Thoracic aorta (tissue), 2 donors: ENCODE results near the gene ZNF367. TPM values are rescaled to one million over a fixed set of nuclear protein-coding genes. Genes with fewer than 3 reads are reported as not detected.

Source experiments
- ATAC-seq: fragments of 150-250 bp; one replicate; pipeline ENCODE4 v1.8.0; 2017; ENCODE audit warnings: low read depth; ENCODE audit not compliant: insufficient number of reproducible peaks, low FRiP score
- DNase-seq: peaks from one replicate; pipeline ENCODE4 v3.0.0-alpha.2; 2020; ENCODE audit warnings: low spot score
- H3K27ac ChIP-seq, 2 donors: fragments of 200-600 bp; sonication (generic); 1 replicate in 1 of 2; 2 replicates in 1 of 2; pipeline ENCODE4 v1.5.1; 2016; ENCODE audit warnings: mild to moderate bottlenecking in 2 of 2, moderate library complexity in 2 of 2
- H3K27me3 ChIP-seq: fragments of 200-600 bp; sonication (generic); replicated peaks from 2 replicates; pipeline ENCODE4 v1.6.0; 2016; ENCODE audit warnings: mild to moderate bottlenecking; ENCODE audit not compliant: insufficient read depth
- H3K36me3 ChIP-seq: fragments of 200-600 bp; sonication (generic); one replicate; pipeline ENCODE4 v1.5.1; 2016
- H3K4me1 ChIP-seq, 2 donors: fragments of 200-600 bp; sonication (generic); 1 replicate in 1 of 2; 2 replicates in 1 of 2; pipeline versions ENCODE4 v1.5.1 to v1.6.0; 2016; ENCODE audit warnings: low read depth in 2 of 2, mild to moderate bottlenecking in 1 of 2; ENCODE audit not compliant: control insufficient read depth in 1 of 2
- H3K4me3 ChIP-seq: fragments of 200-600 bp; sonication (generic); 2 replicates; pipeline ENCODE4 v1.5.1; 2016; ENCODE audit warnings: mild to moderate bottlenecking
- H3K9me3 ChIP-seq: fragments of 200-600 bp; sonication (generic); 2 replicates; pipeline ENCODE4 v1.5.1; 2016
- total RNA-seq, 2 donors: library from RNA; depleted of rRNA; stranded (reverse); fragments of >200 nt; gene quantifications; one replicate each; pipeline versions ENCODE4 v1.1.0 to v1.2.3, GENCODE V29; 2016
- TF ChIP-seq, protein P1 (sequence below): fragments of 200-600 bp; sonication (generic); IDR thresholded peaks from one replicate; pipeline ENCODE4 v1.5.1; 2019; ENCODE audit warnings: antibody characterized with exemption

Gene ZNF367
- total RNA-seq, 2 donors from 2014 or later, result 1.3 to 2.6 TPM

GRCh38 chr9:96343515-96344360 is 74.4 kb downstream of the ZNF367 start:
- H3K27ac ChIP-seq, result peak overlapping the region in 1 of 2 donors; percentile 17
- no peak overlapping the region for H3K4me3 ChIP-seq
- DNase-seq (no peak), ATAC-seq (no peak)
- TF ChIP-seq, protein P1, sequence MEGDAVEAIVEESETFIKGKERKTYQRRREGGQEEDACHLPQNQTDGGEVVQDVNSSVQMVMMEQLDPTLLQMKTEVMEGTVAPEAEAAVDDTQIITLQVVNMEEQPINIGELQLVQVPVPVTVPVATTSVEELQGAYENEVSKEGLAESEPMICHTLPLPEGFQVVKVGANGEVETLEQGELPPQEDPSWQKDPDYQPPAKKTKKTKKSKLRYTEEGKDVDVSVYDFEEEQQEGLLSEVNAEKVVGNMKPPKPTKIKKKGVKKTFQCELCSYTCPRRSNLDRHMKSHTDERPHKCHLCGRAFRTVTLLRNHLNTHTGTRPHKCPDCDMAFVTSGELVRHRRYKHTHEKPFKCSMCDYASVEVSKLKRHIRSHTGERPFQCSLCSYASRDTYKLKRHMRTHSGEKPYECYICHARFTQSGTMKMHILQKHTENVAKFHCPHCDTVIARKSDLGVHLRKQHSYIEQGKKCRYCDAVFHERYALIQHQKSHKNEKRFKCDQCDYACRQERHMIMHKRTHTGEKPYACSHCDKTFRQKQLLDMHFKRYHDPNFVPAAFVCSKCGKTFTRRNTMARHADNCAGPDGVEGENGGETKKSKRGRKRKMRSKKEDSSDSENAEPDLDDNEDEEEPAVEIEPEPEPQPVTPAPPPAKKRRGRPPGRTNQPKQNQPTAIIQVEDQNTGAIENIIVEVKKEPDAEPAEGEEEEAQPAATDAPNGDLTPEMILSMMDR, result no peak
- peaks cover 16% of the 10 kb centered on the region for H3K36me3 ChIP-seq
- peaks cover 0 to 13% of the 10 kb centered on the region in 2 donors for H3K4me1 ChIP-seq
- no peaks in the 10 kb centered on the region for H3K27me3 ChIP-seq
- H3K9me3 ChIP-seq, result no peaks in the 10 kb centered on the region

GRCh38 chr9:96342571-96343245 is 75.5 kb downstream of the ZNF367 start:
- Histone ChIP-seq H3K27ac (no peak overlapping the region), H3K9me3 (no peaks in the 10 kb centered on the region), H3K4me1 (peaks cover 0 to 13% of the 10 kb centered on the region in 2 donors), H3K36me3 (peaks cover 9% of the 10 kb centered on the region), H3K27me3 (no peaks in the 10 kb centered on the region), H3K4me3 (no peak overlapping the region)
- no peak for DNase-seq
- TF ChIP-seq, protein P1, result no peak
- no peak for ATAC-seq

- no peak overlapping the region for H3K4me3 ChIP-seq
- no peak overlapping the region for H3K27ac ChIP-seq
- DNase-seq (no peak), ATAC-seq (no peak)
- H3K9me3 ChIP-seq, result no peaks in the 10 kb centered on the region
- peaks cover 0 to 13% of the 10 kb centered on the region in 2 donors for H3K4me1 ChIP-seq
- peaks cover 11% of the 10 kb centered on the region for H3K36me3 ChIP-seq
- no peaks in the 10 kb centered on the region for H3K27me3 ChIP-seq
- TF ChIP-seq, protein P1, result no peak
Measured at GRCh38 chr9:96340707-96341106, 77.5 kb downstream of the ZNF367 start.

- H3K4me1 ChIP-seq, result peaks cover 0 to 2% of the 10 kb centered on the region in 2 donors
- TF ChIP-seq, protein P1, result no peak
- no peaks in the 10 kb centered on the region for H3K9me3 ChIP-seq
- ATAC-seq (no peak), DNase-seq (no peak)
- H3K4me3 ChIP-seq, result no peak overlapping the region
- H3K27ac ChIP-seq, result no peak overlapping the region
- peaks cover 18% of the 10 kb centered on the region for H3K36me3 ChIP-seq
- H3K27me3 ChIP-seq, result no peaks in the 10 kb centered on the region
Measured at GRCh38 chr9:96338299-96338698, 79.9 kb downstream of the ZNF367 start.

Other genes with a start within 250 kb of the ZNF367 start
- gene HSD17B3, start 116.2 kb downstream of the ZNF367 start, total RNA-seq, result 1 to 10 TPM; 1.4 to 4.9 TPM
- gene SLC35D2, start 34.7 kb downstream of the ZNF367 start, total RNA-seq, result 10 to 100 TPM; 15.0 to 44.0 TPM
- 10 to 100 TPM; 50.0 to 74.2 TPM for gene HABP4, start 31.8 kb upstream of the ZNF367 start, total RNA-seq
- gene CDC14B, start 201.5 kb upstream of the ZNF367 start, total RNA-seq, result 10 to 100 TPM; 25.7 to 39.5 TPM
- gene PRXL2C, start 236.9 kb upstream of the ZNF367 start, total RNA-seq, result 10 to 100 TPM; 22.9 to 26.1 TPM